CD4-positive, alpha-beta T cell treated with Interleukin-10 for 1 hour (primary cell): ENCODE measurements around the gene TNFAIP8L3.
"Not testable (repeated sequence)": the region's sequence is repeated elsewhere in the genome, so short reads cannot be mapped to it uniquely, and the experiment has no call there.

Experiments
- DNase-seq: peaks from one replicate; pipeline ENCODE4 v3.0.0-alpha.2; 2020

TNFAIP8L3 gene

DNA sequence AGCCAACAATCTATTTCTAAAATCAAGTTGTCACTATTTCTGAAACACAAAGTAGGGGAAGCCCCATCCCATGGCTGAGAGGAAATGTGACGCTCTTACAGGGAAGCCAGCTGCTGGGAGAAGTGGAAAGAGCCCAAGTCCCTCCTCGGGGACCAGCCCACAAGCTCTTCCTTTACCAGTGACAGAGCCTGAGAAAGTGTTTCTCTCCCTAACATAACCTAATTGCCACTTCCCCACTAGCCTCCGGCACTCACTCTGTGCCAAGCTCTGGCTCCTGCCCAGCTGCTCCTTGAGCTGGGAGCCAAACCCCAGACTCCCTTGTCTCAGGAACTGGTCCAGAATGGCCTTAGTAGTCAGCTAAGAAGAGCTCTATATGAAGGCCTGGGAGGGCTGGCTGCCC lies 42.9 kb downstream of the TNFAIP8L3 start:
- DNase-seq = no peak

DNA sequence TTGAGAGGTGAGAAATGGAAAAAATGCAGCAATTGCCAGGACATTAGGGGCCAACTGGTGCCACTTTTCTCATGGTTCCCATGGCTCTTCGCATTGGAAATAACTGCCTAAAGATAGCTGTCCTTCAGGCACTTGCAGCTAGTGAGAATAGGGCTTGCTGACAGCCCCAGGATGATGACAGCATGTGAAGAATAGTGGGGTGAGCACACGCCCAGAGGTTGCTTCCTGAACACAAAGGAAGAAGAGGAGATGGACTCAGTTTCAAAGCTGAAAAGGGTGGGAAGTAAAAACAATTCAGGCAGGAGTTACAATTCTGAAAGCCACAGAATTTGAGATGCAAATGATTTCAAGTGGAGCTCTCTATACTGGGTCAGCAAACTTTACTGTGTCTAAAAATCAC lies 45.6 kb downstream of the TNFAIP8L3 start:
- DNase-seq = no peak

DNA sequence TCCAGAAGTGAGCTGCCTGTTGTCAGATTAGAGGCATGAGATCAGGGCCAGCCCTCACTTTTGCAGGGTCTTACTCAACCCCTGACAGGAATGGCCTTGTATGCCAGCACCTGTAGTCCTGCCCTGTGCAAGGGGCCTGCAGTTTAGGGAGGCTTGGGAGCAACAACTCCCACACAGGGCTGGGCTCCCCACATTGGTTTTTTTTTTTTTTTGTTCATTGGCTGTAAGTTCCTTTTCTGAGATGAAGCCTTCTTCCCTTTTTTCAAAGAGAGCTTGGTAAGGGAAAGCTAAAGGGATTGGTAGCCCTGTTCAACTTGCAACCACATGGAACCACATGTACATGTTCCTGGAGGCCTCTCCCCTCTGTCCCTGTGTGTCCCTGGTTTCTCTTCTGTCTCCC lies 46.4 kb downstream of the TNFAIP8L3 start:
- DNase-seq = no peak

DNA sequence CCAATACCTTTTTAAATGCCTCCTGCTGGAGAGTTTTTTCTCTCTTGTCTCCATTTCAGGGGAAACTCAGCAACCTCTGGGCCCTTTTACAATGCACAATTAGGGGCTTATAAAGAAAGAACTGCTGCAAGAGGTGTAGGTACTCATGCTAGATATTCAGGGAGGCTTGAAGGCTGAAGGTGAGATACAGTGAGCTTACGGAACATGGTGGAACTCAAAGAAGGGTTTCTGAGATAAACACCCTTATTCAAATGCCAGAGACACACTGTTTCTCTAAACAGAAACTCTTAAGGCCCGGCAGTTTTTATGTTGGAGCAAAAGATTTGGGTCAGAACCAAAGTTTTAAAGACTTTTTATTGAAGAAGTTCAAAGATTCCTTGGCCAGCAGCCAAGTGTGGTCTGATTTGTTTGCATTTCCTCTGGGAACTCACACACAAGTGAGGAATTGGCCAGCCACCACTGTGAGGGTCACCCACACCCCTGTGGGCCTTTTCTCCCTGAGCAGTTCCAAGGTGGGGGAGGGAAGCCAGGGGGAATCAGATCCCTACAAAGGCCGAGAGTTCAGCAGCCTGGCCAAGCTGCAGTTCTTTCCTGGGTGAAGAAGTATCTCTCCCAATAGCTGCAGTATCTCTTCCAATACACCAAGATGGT lies 47.8 kb downstream of the TNFAIP8L3 start:
- no peak for DNase-seq

DNA sequence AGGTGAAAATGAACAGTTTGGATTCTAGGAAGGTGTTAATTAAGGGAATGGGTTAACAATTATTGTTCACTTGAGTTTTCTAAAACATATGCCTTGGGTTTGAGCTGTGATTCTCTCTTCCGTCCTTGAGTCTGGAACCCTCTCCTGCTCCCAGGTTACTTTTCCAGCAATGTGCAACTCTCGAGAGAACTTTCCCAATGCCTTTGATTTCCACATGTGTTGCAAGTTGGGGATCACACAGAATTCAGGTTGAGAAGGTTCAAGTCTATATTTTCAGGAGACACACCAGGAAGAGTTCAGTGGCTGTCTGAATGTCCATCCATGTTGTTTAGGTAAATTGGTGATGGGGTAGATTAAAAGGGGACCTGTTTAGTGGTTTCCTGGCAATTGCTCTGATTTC lies 48.7 kb downstream of the TNFAIP8L3 start:
- no peak for DNase-seq

DNA sequence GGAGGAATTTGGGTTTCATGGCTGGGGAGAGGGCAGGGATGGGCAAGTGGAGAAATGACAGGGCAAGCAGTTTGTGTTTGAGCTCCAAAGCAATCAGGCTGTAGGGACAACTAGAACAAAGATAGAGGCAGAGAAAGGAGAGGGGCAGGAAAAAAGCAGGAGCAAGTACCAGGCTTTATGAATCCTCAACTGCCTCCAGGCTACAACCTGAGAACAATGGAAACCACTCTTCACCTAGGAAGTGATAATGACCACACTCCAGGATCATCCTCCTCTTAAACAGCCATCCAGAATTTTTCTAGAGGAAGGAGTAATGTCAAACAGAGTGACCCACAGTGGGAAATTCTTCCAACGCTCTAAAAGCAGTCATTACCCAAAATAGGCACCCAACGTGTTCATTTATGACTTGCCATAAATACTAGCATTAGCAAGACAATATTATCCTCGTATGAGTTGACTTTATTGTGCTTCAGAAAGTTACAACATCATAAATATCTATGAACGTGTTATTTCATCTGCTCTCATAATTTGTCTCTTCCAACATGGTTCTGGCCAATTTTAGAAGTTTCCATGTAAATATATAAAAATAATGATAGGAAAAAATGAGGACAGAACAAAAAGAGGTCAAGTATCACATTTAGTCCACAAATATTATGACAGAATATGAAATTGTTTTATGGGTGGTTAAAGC lies 50.5 kb downstream of the TNFAIP8L3 start:
- DNase-seq = no peak

DNA sequence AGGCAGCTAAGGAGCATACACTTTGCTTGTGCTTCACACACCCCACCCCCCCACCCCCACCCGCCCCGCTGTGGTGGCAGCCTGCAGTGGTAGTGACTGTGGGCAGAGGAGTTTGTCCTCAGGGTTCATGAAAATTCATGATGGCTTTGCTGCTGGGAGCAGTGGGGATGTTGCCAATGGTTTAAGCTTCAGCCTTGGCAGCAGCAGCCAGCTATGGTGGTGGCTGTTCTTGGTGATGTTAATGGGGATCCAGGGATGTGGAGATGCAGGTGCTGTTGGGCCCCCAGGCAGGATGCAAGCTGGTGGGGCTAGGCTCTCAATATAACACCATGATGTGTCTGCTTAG lies 55.8 kb downstream of the TNFAIP8L3 start:
- no peak for DNase-seq

DNA sequence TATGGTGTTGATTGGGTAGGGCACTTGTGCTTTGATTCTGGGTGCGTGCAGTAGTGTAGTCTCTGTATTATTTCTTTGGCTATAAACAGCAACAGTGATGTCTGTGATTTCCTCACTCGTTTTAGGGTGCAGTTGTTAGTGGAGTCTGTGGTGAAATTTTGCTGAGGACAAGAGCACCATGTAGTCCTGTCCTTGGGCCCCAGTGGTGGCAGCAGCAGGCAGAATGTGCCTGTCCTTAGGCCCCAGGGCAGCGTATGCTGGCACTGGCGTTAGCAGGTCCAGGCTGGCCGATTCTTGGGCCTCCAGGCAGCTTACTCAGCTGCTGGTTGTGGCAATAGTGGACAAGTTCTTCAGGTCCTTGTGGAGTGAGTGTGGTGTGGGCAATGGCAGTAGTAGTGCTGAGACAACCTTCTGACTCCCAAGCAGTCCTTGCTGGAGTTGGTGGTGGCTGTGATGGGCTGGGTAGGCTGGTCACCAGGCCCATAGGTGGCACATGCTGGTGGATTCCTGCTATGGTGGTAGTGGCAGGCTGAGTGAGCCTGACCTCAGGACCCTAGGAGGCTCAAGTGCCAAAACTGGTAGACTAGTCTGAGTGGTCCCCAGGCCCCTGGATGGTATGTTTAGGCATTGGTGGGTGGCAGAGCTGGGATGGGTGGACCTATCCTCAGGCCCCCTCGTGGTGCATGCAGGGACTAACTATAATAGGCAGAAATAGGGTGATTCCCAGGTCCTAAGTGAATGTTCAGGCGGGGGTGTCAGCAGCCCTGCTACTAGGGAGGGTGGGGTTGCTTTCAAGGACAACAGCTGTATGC lies 56.3 kb downstream of the TNFAIP8L3 start:
- DNase-seq = no peak

DNA sequence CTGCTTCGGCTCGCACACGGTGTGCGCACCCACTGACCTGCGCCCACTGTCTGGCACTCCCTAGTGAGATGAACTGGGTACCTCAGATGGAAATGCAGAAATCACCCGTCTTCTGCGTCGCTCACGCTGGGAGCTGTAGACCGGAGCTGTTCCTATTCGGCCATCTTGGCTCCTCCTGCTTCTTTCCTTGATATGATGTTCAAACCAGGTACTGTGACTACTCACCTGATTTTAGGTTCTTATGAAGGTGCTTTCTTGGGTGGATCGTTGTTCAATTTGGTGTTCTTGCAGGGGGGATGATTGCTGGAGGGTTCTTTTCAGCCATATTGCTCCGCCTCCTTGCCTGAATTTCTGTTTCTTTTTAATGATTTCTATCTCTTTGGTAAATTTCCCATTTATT lies 57.2 kb downstream of the TNFAIP8L3 start:
- DNase-seq = not testable (repeated sequence)

DNA sequence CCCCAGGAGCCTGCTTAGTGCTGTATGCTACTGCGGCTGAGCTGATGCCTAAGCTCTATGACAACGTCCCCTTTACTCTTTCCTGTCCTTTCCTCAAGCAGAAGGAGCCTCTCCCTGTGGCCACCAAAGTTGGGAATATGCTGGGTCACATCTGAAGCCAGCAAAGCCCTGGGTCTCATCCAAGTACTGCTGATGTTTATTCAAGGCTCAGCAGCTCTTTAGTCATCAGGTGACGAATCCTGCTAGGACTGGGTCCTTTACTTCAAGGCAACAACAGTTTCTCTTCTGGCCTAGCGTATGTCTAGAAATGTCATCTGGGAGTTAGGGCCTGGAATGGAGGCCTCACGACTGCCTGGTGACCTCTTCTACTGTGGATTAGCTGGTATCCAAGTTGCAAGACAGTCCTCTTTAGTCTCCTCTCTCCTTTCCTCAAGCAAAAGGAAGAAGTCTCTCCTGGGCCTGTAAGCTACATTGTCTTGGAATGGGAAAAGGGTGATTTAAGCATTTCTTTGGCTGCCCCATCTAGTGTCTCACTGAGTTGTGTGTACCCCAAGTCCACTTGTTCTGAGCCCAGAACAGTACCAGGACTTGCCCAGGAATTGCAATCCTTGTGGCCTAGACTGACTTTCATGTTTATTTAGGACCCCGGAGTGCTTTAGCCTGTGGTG lies 63.9 kb downstream of the TNFAIP8L3 start:
- DNase-seq = no peak

DNA sequence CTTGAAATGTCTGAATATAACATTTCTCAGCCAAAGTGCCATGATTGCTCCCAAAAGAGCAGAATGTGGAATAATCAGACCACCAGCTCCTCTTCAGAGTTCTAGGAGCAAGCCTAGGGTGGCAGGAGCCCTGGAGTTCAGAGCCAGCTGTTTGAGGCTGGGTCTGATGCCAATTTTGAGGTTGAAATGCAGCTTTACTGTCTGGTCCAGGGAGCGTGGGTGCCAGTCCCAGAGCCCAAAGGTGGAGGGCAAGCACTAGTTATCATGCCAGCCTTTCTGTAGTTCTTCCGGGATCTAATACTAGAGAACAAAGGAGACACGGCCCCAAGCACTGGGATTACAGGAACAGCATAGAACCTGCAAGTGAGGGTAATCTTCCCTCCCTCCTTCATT lies 69.3 kb downstream of the TNFAIP8L3 start:
- no peak for DNase-seq

DNA sequence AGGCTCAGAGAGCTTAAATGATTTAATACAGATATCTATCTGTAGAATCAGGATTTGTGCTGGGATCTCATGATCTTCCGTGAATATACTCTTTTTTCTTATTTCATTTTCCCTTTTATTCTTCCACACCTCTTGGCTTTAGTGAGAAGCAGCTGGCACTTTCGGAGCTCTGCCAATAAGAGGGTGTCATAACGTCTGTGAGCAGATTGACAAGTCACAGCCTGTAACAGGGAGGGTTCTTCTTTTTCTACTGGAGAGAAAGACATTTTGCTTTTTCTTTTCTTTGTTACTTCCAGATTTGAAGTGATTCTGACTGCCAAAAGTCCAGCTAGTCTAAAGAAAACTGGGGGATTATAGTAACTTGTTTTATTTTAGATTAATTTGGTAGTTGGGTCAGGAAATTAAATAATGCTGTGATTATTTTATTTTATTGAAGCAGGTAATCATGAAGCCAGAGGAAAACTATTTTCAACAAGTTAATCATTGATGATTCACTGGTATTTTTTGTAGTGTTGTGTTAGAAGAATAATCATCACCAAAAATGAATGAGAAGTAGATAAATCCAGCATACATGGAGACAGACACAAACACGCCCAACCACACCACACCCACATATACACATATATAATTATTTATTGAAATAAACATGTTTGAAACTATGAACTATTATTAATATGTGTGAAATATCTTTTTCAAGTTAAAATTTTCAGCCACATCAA lies 69.8 kb downstream of the TNFAIP8L3 start:
- DNase-seq = no peak

DNA sequence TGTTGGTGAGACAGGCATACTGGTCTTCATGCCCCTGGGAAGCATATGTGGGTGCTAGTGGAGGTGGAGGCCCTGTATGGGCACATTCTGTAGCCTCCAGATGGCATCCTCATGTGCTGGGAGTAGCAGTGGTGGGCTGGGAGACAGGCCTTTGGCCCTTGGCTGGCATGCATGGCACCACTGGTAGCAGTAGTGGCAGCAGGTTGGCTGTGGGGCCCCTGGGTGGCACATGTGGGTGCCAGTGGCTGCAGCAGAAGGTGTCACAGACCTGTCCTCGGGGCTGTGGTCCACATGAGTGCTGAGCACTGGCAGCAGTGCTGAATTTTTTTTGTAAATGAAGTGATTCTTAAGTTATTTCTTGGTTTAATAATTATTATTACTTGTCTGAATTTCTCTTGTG lies 71.2 kb downstream of the TNFAIP8L3 start:
- no peak for DNase-seq

DNA sequence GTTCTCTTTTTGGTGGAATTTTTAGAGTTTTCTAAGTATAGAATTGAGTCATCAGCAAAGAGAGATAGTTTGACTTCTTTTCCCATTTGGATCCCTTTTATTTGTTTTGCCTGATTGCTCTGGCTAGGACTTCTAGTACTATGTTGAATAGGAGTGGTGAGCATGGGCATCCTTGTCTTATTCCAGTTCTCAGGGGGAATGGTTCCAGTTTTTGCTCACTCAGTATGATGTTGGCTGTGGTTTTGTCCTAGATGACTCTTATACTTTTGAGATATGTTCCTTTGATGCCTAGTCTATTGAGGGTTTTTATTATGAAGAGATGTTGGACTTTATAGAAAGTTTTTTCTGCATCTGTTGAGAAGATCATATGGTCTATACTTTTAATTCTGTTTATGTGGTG lies 72.5 kb downstream of the TNFAIP8L3 start:
- DNase-seq = no peak

DNA sequence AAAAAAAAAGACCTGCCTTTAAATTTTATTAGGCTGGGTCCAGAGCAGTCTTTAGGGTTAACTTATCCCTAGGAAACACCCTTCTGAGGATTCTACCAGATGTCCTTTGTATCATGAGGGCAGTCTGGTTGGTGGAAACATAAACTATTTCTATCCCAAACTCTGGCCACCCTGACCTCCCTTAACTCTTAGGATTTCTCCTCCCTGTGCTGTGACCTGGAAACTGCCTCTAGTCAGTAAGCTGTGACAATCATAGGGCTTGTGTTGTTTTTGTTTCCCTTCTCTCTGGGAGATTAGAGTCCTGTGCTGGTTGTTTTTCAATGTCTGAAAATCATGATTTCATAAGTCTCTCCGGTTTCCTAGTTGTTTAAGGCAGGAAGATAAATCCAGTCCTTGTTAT lies 78.1 kb downstream of the TNFAIP8L3 start:
- DNase-seq = no peak

DNA sequence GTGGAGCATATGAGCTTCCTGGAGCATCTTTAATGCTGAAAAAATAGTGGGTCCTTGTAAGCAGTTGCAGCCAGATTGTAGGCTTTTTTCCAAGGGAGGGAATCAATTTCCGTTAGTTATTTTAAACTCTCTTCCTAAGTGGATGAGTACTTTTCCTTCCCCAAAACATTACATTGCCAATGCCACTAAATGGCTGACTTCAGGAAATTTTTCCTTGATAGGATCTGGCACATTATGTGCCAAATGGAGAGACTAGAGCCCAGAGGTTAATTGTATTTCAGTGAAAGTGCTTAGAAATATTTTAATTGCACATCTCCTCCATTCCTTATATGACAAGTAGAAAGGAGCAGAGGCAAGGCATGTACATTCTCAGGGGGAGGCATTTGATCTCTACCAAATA lies 83.5 kb downstream of the TNFAIP8L3 start:
- DNase-seq = no peak

DNA sequence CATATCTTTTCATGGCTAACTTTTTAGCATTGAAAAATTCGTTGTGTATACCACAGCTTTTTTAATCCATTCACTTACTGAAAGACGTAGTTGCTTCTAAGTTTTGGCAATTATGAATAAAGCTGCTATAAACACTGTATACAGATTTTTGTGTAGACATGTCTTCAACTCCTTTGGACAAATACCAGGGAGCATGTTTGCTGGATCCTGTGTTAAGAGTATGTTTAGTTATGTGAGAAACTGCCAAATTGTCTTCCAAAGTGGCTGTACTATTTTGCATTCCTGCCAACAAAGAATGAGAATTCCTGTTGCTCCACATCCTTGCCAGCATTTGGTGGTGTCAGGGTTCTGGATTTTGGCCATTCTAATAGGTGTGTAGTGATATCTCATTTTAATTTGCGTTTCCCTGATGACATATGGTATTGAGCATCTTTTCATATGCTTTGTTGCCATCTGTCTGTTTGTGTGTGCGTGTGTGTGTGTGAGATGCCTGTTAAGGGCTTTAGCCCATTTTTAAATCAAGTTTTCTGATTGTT lies 87.5 kb downstream of the TNFAIP8L3 start:
- DNase-seq = no peak
